Loucy (cell line): ENCODE measurements around the gene GRB14.
"Not testable (repeated sequence)": the region's sequence is repeated elsewhere in the genome, so short reads cannot be mapped to it uniquely, and the experiment has no call there.

Source experiments
- CTCF ChIP-seq: fragments of 200-600 bp; sonication (generic); conservative IDR thresholded peaks from 2 replicates; pipeline ENCODE4 v1.5.1; 2014; ENCODE audit warnings: mild to moderate bottlenecking, antibody characterized with exemption, low read length
- EZH2phosphoT487 ChIP-seq: fragments of 200-600 bp; IDR thresholded peaks from 2 replicates; pipeline ENCODE4 v1.6.1; 2018; ENCODE audit warnings: antibody characterized with exemption, mild to moderate bottlenecking, moderate library complexity, borderline replicate concordance

DNA sequence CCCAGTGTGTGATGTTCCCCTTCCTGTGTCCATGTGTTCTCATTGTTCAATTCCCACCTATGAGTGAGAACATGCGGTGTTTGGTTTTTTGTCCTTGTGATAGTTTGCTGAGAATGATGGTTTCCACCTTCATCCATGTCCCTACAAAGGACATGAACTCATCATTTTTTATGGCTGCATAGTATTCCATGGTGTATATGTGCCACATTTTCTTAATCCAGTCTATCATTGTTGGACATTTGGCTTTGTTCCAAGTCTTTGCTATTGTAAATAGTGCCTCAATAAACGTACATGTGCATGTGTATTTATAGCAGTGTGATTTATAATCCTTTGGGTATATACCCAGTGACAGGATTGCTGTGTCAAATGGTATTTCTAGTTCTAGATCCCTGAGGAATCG is 7.0 kb upstream of the GRB14 start:
- not testable (repeated sequence) for TF ChIP-seq CTCF, EZH2phosphoT487
